DMS 273 (cell line): ENCODE results near the gene CST9.

Experiments
- DNase-seq: peaks from one replicate; lab custom pipeline; 2025; ENCODE audit not compliant: unreplicated experiment; lab: John Stamatoyannopoulos, UW

The CST9 gene, protein sequence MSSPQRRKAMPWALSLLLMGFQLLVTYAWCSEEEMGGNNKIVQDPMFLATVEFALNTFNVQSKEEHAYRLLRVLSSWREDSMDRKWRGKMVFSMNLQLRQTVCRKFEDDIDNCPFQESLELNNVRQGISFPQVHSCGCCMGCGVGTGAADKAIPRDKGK

DNA sequence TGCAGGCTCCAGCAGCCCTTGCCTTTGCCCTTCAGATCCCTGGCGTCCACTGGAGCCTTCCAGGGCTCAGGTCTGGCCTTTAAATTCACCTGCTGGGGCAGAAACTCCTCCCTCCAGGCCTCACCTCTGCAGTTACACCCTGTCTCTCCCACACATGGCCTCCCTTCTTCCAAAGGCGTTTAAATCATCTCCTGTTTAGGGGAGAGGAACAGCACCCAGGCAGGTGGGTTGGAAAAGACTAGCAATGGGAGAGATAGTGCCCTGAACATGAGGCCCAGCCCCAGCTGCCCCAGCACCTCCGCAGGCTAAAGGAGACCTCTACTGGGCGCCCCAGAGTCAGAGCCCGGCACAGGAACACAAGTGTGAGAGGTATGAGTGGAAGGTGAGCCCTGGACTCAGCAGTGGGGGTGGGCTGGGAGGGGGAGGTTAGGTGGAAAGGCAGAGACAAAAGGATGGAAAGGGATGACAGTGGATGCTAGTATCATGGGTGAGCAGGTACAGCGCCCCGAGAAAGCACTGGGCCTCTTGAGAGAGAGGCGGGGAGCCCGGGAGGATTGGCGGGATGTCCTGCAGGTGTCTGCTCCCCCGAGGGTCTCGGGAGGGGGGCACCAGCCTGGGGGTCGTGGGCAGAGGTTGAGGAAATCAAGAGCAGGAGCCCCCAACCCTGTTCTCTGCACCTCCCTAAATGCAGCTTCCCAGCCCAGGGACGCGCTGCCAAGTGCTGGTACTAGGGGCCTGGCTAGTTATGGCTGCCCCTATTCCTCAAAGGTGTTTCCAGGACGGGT is at the start of gene CST9:
Gene CST9, minus strand, starts transcription at position 51 of the 785 bp plus-strand sequence. CDS start 53 bp downstream, outside the sequence.
- no peak for DNase-seq

- no peak for DNase-seq
Observed at GRCh38 chr20:23654717-23655116, 49.0 kb upstream of the CST9 start.

GRCh38 chr20:23654000-23654399 is 48.3 kb upstream of the CST9 start:
- DNase-seq: peak; percentile 31

DNA sequence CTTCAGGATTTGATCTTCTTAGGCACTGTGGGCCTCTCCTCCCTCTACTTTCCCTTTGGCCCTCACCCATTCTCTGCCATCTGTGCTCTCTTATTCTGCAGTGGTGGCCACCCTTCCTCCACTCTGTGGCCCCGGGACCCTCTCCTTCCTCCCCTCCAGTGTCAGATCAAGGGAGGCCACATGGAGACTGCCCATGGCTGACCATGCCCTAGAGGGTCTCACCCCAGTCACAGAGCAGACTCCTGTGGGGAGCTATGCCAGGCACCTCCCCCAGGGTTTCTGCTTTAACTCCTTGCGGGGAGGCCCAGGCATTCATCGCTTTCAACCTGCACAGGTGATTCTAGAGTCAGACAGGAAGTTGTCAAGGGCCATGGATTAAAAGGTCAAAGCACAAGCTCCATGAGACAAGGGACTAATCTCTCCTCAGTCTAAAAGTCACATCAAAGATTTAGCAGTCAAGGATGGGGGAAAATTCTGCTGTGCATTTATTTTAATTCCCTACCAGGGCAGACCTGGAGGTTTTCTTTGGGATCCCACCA is 47.8 kb upstream of the CST9 start:
- no peak for DNase-seq

DNA sequence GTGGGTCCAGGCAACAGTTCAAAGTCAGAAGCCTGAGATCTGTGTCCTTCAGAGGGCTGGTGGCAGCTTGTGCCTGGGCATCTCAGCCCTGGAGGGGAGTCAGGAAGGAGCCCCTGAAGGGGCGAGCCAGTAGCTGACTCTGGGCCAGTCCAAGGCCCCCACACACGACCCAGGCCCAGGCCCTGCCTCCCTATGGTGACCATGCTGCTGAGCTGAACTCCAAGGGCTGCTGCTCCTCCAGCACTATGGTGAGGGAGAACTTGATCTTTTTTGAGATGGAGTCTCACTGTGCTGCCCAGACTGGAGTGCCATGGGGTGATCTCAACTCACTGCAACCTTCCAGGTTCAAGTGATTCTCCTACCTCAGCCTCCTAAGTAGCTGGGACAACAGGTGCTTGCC is 47.2 kb upstream of the CST9 start:
- DNase-seq: no peak

DNA sequence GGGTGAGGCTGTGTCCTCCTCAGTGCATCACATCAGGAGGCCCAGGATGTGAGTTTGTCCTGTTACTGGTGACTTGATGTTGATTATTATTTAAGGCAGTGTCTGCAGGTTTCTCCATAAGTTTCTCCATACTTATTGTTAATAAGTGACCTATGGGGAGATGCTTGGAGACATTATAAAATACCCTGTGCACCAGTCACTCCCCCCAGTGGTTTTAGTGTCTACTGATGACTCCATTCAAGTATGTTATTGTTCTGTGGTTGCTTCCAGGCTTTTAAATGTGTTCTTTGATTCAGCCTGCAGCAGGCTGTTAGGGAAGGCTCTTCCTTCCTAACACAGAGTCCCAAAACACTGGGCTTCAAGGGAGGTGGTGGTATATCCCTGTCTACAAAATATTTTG is 46.7 kb upstream of the CST9 start:
- no peak for DNase-seq

DNA sequence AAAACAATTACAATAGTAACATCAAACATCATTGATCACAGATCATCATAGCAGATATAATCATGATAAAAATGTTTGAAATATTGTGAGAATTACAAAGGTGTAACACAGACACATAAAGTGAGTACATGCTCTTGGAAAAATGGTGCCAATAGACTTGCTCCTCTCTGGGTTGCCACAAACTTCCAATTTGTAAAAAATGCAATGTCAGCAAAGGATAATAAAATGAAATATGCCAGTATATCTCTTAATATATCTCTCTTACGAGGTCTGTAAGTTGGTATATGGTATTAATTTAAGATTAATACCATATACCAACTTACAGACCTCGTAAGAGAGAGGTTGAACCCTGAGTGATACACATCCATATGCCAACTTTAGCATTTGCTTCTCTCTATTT is 45.4 kb upstream of the CST9 start:
- DNase-seq: no peak

DNA sequence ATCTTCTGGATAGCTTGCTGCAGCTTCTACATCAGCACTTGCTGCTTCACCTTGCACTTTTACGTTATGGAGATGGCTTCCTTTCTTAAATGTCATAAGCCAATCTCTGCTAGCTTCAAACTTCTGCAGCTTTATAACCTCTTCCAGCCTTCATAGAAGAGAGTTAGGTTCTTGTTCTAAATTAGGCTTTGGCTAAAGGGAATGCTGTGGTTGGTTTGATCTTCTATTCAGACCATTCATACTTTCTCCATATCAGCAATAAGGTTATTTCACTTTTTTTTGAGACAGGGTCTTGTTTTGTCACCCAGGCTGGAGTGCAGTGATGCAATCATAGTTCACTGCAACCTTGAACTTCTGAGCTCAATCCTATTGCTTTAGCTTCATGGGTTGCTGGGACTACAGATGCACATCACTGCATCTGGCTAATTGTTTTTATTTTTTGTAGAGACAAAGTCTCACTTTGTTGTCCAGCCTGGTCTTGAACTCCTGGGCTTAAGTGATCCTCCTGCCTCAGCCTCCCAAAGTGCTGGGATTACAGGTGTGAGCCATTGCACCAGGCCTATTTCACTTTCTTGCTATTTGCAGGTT is 44.2 kb upstream of the CST9 start:
- no peak for DNase-seq

DNA sequence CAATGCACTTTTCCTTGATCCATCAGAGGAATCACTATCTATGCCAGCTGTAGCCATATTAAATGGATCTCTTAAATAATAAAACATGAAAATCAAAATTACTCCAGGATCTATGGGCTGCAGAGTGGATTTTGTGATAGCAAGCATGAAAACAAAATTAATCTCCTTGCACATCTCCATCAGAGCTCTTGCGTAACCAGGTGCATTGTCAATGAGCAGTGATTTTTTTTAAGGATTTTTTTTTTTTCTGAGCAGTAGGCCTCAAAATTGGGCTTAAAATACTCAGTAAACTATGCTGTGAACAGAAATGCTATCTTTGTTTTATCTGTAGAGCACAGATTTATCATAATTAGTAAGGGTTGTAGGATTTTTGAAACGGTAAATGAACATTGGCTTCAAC is 43.5 kb upstream of the CST9 start:
- DNase-seq: no peak

DNA sequence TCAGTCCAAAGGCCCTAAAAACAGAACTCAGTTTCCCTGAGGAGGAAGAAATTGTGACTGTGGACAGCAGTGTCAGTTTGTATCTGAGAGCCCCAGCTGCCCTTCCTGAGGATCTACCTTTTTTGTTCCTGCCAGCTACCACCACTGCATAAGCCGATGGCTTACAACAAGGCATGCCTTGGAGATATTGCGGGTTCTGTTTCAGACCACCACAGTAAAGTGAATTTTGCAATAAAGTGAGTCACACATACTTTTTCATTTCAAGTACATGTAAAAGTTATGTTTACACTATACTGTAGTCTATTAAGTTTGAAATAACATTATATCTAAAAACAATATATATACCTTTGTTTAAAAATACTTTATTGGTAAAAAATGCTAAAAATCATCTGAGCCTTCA is 41.6 kb upstream of the CST9 start:
- DNase-seq: no peak

DNA sequence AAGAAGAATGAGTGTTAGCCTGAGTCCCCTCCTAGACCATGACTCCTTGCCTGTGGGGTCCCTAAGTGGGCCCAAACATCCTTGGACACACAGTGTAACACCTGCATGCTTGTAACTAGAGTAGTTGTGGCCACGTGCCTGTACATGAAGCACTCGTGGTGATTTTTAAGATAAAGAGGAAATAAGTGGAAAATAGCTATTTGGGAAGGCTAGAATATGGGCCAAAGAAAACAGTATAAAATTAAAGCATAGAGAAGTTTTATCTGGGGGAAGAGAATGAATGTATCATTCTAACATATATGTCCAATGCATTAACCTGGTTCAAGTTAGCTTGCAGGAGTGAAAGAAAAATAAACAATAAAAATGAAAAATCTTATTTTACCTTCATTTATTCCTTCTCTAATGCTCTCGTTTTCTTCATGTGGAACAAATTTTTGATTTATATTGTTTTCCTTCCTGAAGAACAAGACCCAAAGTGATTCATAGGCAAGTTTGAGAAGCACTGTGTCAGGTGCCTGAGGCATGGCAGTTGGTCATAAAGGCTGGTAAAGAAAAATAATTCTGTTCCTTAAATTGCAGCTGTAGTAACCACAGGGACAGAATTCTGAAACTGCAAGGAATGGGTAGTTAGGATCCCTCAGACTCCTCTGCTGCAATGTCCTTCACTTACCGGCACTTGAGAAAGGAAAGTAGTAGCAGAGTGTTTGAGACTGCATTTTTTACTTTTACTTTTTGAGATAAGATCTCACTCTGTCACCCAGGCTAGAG is 40.6 kb upstream of the CST9 start:
- DNase-seq: no peak

DNA sequence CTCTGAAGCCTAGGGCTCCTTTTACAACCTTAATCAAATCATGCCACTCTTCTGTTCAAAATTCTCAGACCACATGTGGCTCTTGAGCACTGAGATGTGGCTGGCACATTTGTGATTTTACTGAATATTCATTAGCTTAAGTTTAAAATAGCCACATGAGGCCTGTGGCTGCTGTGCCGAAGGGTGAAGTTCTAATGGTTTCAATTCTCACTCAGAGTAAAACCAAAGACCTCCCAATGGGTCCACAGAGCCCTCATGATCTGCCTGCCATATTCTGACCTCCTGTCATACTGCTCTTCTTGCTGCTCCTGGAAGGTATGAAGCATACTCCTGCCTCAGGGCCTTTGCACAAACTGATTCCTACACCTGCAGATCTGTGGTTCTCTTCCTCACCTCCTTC is 39.9 kb upstream of the CST9 start:
- DNase-seq: no peak

GRCh38 chr20:23644164-23644563 is 38.4 kb upstream of the CST9 start:
- DNase-seq: no peak

DNA sequence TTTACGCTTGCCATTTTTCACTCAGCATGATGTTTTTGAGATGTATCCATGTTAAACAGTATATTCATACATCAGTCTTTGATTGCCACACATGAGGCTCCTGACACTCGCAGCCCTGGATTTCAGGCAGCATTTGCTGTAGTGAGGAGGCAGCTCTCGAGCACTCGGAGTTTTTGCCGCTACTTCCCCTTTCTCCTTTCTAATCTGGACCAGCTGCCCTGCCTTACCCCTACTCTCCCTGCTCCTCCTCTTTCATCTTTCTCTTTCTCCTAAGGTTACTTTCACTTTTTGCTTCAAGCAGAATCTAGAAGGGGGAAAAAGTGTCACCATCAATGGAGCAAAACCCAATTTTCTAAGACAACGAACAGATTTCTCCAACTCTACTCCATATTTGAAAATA is 37.9 kb upstream of the CST9 start:
- no peak for DNase-seq

GRCh38 chr20:23641936-23642751 is 36.4 kb upstream of the CST9 start:
- peak; percentile 78 for DNase-seq

GRCh38 chr20:23640671-23641667 is 35.3 kb upstream of the CST9 start:
- peak; percentile 79 for DNase-seq

DNA sequence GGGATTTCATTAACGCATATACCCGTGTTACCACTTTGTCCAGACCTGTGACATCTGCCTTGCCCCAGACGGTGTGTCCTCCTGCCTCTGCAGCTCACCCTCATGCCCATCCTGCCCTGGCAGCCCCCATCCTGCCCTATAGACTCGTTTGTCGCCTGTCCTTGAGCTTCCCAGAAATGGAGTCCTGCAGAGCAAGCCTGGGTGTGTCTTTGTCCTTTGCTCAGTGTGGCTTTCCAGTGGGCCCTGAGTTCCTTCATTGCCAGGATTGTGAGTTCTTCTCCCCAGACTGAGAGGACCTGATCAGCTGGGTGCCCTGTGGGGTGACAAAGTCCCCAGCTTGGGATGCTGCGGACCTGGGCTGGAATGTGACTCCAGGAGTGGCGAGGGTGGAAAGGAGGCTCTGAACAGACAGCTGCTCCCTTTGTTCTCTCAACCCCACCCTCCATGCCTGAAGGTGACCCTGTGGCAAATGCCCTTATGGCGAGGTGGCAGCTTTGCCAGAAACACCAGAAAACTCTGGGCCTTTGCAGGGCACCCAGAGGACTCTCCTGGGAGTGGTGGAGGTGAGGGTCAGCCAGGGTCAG is 34.4 kb upstream of the CST9 start:
- peak; percentile 56 for DNase-seq

DNA sequence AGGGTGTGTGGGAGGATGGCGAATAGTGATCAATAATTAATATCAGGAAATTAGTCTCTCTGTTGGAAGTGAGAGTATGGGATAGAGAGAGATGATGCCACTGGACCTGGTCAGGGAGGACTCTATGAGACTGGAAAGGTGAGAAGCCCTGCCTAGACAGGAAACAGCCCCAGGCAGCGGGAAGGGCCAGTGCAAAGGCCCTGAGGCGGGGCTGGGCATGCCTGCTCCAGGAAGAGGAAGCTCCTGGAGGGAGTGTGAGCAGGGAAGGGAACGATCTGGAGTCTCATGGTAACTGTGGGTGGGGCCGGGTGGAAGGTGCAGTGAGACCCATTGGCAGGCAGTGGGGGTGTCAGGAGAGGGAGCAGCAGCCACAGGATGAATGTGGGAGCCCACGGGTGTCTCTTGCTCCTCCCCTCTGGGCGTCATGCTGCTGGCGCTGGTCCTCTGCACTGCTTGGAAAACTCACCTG is 33.8 kb upstream of the CST9 start:
- peak; percentile 20 for DNase-seq

- no peak for DNase-seq
Observed at GRCh38 chr20:23638309-23638708, 32.6 kb upstream of the CST9 start.
